Skin epidermis (tissue), 12 donors: ENCODE results near the gene GNAI1.

Experiments
- H3K27ac ChIP-seq, 21 experiments: fragments of 200-600 bp; sonication (generic) in 11 of 21; one replicate each; pipeline ENCODE4 v1.5.0; 2020; ENCODE audit warnings: mild to moderate bottlenecking in 3 of 21, inconsistent platforms in 2 of 21, moderate library complexity in 2 of 21
- H3K4me3 ChIP-seq, 7 experiments: fragments of 200-600 bp; sonication (generic) in 2 of 7; one replicate each; pipeline ENCODE4 v1.5.0; 2020; ENCODE audit warnings: inconsistent platforms in 2 of 7, mild to moderate bottlenecking in 2 of 7, moderate library complexity in 1 of 7

GNAI1 gene

DNA sequence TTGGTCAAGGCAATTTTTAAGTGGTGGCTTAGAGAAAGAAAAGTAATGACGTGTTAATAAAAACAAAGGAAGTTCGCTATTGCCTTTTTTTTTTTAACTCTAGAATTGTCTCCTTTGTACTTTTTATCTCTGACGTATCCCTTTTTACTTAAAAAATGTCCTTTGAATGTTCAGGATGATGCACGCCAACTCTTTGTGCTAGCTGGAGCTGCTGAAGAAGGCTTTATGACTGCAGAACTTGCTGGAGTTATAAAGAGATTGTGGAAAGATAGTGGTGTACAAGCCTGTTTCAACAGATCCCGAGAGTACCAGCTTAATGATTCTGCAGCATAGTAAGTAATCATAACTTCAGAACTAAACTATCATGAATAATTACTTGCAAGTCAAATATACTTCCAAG is 64.4 kb downstream of the GNAI1 start:
- Histone ChIP-seq H3K27ac (no peak overlapping the region), H3K4me3 (no peak overlapping the region)

DNA sequence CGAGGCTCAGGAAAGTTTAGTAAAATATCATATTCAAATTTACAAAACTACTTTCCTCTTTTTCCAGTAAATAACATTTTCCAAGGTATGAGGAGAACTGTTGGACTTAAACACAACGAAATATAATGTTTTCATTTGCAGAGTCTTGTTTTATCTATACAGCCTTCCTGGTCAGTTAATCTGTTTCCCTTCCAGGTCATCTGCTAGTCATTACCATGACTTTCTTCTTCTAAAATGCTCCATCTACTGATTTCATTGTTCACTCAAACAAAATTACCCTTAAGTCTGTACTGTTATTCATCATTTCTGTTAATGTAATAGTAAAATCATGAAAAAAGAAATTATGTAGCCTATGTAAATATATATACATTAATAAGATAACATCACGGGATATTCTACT is 69.8 kb downstream of the GNAI1 start:
- Histone ChIP-seq H3K27ac (no peak overlapping the region), H3K4me3 (no peak overlapping the region)

DNA sequence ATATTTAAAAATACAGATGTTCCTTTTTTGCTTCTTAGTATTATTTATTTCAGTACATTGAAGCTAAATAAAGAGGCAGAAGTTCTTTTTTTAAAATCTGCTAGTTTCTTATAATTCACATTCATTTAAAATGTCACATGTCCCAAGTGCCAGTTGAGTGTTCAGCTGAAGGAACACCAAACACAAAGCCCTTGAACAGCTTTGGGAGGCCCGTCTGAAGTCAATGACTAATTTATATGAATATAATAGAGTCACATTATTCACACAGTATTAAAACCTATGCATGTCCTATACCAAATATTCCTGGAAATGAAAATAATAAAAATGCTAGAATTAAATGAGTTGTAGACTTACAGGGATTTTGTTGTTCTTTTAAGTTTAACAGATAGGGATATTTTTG is 70.3 kb downstream of the GNAI1 start:
- no peak overlapping the region for H3K4me3 ChIP-seq
- H3K27ac ChIP-seq = no peak overlapping the region

DNA sequence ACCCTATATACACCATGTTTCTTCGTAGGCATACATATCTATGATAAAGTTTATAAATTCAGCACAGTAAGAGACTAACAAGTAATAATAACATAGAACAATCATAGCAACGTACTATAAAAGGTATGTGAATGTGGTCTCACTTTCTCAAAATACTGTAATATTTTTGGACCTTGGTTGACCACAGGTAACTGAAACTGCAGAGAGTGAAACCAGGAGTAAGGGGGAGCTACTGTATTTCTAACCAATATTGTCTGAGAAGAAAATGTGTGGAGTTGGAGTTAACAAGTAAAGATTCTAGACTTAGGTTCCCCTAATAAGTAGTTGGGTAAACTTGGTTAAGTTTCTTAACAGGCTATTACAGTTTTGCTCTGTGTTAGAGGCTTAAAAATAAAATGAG is 72.1 kb downstream of the GNAI1 start:
- H3K4me3 ChIP-seq = no peak overlapping the region
- no peak overlapping the region for H3K27ac ChIP-seq

DNA sequence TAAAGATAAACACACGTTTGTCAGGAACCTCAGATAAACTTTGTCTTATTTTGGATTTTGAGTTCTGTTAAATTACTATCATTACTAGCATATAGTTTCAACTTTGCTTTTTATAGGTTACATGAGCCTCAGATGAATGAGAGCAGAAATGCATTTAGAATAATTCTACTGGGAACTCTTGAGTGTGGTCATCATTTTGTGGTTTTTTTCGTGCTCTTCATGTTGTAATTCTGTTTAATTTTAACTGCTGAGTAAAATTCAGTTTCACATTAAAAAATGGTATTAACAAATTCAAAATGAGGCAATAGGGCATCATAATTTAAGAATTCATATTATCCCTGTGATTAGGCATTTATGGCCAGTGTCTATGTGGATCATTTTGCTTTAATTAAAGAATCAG is 72.9 kb downstream of the GNAI1 start:
- no peak overlapping the region for H3K27ac ChIP-seq

DNA sequence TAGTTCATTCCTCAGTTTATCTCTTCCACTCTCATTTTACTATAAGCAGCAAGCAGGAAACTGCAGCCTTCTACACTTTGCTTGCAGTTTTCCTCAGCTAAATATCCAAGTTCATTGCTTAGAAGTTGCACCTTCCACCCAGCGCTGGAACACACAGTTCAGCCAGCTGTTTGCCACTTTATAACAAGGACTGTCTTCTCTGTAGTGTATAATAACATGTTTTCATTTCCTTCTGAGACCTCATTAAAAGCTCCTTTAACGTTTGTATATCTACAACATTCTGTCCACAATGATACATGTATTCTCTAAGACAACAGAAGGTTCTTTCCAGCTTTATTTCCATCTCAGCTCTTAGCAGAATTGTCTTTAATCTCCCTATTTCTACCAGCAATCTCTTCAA is 74.1 kb downstream of the GNAI1 start:
- H3K4me3 ChIP-seq = no peak overlapping the region
- H3K27ac ChIP-seq = no peak overlapping the region

More for the DNA sequence above, 72.9 kb downstream of the GNAI1 start:
- no peak overlapping the region for H3K4me3 ChIP-seq

DNA sequence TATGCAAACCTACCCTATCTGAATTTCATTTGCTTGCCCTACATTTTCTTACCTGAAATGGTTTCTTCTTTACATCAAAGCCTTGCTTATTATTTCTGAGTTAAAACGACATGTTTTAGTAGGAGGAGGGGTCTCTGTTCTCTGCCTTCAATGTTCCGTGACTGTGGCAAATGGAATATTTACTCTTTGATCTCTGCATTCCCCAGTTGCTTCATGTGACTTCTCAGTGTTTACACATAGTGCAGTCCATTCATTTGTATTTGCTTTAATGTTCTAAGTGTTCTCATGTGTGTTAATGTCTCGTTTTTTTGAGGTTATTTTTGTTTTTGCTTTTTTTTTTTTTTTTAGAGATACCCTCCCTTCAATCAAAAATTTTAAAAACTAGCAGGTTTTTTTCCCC is 75.8 kb downstream of the GNAI1 start:
- Histone ChIP-seq H3K27ac (peak overlapping the region in 1 of 21 experiments; percentile 22), H3K4me3 (no peak overlapping the region)

DNA sequence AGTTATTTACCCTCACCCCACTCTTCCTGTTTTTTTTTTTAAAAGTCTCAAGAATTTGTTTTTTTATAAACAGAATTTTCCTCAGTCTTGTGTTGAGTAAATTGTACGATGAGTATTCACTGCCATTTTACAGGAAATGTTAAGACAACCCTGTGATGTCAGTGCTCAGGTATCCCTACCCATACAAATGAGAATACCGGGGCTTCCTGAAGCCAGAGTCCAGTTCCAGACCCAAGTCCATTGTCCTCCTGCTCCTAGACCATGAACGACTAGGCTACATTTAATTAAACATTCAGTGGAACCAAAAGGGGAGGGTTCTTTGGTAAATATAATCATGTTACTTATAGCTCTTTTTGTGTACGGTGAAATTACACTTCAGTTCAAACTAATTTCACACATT is 79.2 kb downstream of the GNAI1 start:
- Histone ChIP-seq H3K27ac (no peak overlapping the region), H3K4me3 (no peak overlapping the region)

DNA sequence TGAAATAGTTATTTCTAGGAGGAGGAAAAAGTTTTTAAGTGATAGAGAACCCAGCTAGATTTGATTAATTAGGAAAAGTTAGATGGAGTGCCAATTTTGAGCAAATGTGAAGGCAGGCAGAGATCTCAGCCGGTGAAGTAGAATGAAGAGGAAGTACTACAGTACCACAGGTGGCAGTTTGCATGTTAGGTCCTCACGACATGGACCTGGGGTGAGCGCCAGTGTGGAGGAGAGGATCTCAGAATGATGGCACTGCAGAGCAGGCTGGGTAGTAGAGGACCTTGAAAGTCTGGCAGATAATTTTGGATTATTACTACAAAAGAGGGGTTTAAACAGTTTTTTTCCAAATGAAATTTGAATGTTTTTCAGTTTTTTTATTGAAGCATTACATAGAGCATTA is 81.1 kb downstream of the GNAI1 start:
- Histone ChIP-seq H3K27ac (no peak overlapping the region), H3K4me3 (no peak overlapping the region)

DNA sequence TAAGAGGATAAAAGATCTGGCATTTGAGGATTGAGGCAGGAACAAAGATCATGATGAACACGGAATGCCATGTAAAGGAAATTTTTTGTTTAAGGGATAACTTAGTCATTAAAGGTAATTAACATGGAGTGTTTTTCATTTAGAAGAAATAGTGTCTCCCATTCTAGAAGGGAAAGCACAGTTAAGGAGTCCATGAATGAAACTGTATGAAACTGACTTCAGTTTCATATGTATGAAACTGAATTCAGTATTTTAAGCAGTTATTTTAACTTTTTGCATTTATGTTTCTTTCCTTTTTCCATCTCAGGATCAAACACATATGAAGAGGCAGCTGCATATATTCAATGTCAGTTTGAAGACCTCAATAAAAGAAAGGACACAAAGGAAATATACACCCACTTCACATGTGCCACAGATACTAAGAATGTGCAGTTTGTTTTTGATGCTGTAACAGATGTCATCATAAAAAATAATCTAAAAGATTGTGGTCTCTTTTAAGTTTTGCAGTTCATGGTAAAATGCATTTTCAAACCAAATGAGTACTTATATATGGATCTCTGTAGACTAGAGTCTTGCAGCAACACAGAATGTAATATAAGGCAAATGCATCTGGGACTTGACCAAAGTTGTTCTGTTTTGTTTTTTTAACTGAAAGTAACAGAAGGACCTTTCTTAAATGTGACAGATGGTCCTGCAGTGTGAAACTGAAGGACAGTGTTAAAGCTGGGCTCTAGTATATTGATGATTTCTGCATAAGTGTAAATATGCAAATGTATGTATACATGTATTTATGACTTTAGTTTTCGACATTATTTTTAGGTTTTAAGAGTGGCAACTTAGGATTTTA is 82.6 kb downstream of the GNAI1 start:
- no peak overlapping the region for H3K4me3 ChIP-seq
- no peak overlapping the region for H3K27ac ChIP-seq

DNA sequence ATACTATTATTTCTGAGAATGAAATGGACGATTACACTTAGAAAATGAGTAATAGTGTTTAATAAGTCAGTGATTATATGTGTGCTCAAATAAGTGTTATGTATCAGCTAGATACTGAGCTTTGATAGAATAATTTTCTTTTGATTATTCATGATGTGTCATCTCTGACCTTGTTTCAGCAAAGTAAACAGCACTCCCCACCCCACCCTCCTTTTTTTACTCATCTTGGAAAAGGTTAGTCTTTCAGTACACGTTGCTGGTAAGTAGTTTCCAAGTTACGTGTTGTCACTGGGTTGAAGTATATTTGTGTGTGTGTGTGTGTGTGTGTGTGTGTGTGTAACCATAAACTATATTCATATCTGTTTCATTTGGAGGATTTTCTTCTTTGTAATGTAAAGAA is 84.1 kb downstream of the GNAI1 start:
- Histone ChIP-seq H3K4me3 (no peak overlapping the region), H3K27ac (no peak overlapping the region)

DNA sequence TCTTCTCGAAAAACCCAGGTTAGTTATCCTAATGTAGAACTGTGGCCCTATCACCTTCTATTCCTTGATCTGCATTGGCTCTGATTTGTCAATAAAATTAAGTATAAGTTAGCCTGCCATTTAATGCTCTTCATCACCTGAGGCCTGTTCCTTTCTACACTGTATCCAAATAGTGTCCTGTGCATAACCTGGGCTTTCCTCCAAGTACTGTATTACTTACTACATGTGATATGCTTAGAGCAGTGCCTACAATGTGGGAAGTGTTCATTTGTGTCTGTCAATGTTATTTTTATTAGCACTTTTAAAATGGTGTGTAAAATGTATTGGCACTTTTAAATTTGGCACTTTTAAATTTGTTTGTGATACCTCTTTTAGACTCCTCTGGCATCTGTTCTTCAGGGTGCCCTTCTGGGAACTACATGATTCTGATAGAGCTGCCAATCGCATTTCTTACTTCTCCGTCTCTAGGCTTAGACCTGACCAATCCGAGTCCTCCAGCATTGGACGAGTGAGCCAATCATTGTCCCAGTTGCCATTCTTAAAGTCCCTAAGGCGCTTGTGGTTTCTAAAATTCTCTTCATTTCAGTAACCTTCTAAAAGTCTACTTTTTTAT is 85.5 kb downstream of the GNAI1 start:
- H3K27ac ChIP-seq = no peak overlapping the region
- no peak overlapping the region for H3K4me3 ChIP-seq

DNA sequence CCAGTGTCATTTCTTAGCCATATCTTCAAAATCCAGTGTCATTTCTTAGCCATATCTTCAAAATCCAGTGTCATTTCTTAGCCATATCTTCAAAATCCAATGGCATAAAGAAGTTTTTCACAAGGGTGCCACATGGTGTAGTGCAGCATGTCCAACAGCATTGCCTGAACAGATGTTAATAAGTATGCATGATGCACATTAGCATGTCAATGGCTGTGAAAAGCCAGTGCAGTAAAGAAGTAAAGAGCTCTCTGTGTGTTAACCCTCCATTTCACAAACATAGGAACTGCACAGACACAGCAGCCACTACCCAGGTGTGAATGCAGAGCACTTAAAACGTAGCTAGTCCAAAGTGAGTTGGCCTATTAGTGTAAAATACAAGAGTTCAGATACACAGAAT is 89.8 kb downstream of the GNAI1 start:
- no peak overlapping the region for H3K27ac ChIP-seq
- H3K4me3 ChIP-seq = no peak overlapping the region

DNA sequence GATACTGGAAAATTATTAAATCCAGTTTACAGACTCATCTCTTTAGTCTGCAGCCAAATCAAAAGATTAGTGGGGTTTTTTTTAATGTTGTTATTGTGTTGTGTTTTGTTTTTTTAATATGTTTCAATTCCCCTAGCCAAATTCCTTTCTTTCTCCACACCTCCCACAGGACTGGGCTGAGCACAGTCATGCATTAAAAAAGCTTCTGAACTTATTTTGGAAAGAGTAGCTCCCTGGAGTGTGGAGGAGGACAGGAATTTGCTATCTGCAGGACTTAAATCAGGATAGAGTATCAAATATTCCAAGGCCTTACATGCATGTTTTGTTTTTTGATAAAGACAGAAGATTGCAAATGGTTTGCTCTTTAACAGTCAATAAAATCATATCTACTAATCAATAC is 90.7 kb downstream of the GNAI1 start:
- Histone ChIP-seq H3K27ac (no peak overlapping the region), H3K4me3 (no peak overlapping the region)

DNA sequence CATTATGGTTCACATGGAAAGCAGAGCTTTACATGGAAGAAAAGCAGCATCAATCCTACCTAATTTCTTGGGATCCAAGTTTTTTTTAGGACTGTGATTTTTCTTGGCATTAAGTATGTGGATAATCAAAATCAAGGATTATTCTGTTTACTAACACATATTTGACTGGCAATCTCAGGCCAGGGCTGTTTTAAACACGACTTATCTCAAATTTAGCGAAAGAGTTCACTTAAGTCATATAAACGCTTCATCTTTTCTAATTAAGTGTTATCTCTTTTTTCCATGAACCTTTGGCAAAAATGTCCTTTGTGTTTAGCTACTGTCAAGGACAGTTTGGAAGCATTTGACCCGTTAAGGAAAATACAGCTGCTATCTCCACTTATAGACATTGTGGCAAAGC is 92.0 kb downstream of the GNAI1 start:
- H3K4me3 ChIP-seq = no peak overlapping the region
- no peak overlapping the region for H3K27ac ChIP-seq

DNA sequence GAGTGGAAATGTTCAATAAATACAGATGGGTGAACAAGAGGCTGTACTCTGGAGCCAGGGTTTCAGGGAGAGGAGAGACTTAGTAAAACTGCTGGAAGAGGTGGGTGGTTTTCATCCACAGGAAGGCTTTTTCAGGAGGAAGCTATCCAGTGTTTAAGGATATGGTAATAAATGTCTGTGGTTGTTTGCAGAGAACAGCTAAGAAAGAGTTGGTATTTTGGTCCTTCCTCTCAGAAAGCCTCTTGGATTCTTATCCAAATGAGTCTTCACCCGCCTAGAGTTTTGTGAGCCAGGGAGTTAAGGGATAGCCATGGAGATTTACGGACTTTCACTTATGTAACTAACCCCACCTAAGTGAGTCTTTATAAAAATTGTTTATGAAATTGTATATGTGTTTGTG is 95.7 kb downstream of the GNAI1 start:
- H3K27ac ChIP-seq = no peak overlapping the region

DNA sequence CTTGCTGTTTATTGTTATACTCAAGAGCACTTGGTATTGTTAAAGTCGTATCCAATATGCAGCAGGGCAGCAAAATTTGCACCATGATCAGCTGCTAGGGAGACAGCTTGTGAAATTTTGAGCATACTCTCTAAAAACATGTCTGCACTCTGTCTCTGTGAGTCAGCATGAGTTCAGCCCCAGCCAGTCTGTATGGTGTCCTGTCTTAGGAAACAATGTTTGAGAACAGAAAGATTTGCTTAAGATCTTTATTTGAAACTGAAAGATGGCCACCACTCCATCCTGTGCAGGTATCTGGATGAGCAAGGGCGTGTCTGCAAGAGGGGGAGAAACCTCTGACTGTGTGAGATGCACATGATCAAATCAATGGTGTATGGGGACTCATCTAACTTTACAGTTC is 97.1 kb downstream of the GNAI1 start:
- Histone ChIP-seq H3K4me3 (no peak overlapping the region), H3K27ac (no peak overlapping the region)

More for the DNA sequence above, 95.7 kb downstream of the GNAI1 start:
- no peak overlapping the region for H3K4me3 ChIP-seq

DNA sequence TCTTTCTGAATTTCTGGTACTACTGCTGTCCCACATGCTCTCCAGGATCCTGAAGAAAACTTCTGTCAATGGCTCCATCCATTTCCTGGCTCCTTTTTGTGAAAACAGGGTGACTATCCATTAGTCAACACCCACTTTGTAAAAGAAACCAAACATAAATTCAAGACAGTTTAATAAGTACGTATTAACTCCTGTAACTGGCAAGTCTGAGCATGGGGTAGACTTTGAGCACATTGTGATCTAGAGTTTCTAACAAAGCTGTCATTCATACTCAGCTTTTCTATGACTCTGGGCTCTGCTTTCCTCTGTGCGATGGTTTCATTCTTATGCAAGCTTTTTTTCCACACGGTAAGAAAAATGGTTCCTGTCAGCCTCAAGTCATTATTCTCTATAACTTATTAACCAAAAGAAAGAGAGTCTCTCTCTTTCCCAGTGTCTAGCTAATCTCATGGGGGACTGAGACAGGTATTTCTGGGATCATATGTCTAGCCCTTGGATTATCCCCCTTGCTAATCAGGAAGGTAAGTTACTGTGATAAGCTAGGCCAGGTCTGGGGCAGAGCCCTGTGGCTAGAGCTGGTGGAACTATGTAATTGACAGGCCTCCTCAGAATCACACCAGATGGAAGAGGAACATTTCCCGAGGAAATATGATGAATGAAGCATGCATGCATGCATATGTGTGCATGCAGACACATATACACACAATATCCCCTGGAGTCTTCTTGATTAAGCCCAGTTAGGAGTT is 98.5 kb downstream of the GNAI1 start:
- no peak overlapping the region for H3K27ac ChIP-seq
- H3K4me3 ChIP-seq = no peak overlapping the region

DNA sequence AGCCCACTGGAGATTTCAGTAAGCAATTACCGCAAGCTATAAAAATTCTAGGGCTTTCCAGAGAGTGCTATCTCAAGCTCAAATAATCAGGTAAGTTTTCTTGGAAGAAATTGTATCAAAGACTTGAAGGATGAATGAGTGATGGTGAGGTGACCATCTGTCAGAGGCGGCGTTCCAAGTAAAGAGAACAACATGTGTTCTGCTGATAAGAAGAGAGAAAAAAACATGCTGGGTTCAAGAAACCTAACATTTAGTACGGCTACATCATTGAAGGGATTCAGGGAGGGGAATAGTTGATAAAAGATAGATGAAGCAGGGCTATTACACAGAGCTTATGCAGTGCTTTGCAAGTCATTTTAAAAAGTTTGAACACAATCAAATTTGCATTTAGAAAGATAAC is 100.7 kb downstream of the GNAI1 start:
- Histone ChIP-seq H3K4me3 (no peak overlapping the region), H3K27ac (no peak overlapping the region)

DNA sequence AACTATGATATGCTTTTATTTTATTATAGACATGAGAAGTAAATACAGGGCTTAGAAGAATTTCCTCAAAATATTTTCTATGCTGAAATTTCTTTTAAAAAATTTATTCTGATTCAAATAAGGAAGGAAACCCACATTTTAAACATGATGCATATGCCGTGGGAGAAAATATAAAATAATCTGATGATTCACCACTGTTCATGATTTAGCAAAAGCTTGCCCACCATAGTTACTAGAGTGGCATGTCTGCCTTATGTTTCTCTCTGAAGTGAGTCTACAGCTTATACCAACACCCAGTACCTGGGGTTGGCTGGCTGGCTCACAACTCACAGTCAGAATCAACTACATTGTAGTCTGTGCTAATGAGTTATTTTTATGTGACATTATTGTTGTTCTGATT is 102.0 kb downstream of the GNAI1 start:
- Histone ChIP-seq H3K27ac (no peak overlapping the region), H3K4me3 (no peak overlapping the region)
